ENCODE results near the gene SPATA2. TPM values are rescaled to one million over a fixed set of nuclear protein-coding genes. Genes with fewer than 3 reads are reported as not detected.
A peak's percentile ranks its signal among the peaks of the same experiment; 100 is the strongest.

SPATA2 gene
- total RNA-seq, 4 donors from 2014 or later, result 3.3 to 5.6 (median 4.0) TPM

DNA sequence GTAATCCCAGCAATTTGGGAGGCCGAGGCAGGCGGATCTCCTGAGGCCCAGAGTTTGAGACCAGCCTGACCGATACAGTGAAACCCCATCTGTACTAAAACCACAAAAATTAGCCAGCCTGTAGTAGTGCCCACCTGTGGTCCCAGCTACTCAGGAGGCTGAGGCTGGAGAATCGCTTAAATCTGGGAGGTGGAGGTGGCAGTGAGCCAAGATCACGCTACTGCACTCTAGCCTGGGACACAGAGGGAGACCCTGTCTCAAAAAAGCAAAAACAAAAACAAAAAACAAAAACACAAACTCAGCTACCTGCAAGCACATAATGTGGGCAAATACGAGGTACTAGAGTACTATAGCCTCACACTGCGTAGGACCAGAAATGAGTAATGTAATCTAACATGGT lies 3.7 kb upstream of the SPATA2 start:
- H3K27me3 ChIP-seq, result no peaks in the 10 kb centered on the region
- no peaks in the 10 kb centered on the region for H3K9me3 ChIP-seq
- intact Hi-C loops (cut with DNase I), result no loop called here
- H3K27ac ChIP-seq, result no peak overlapping the region
- peaks cover 13 to 28% (median 16%) of the 10 kb centered on the region in 3 donors for H3K4me1 ChIP-seq
- no peak overlapping the region for H3K4me3 ChIP-seq
- WGBS, 2 donors, result 60 to 68% methylated on average over 5 to 6 of the region's 7 CpGs
- no peaks in the 10 kb centered on the region for H3K36me3 ChIP-seq
- TF ChIP-seq, protein P1, sequence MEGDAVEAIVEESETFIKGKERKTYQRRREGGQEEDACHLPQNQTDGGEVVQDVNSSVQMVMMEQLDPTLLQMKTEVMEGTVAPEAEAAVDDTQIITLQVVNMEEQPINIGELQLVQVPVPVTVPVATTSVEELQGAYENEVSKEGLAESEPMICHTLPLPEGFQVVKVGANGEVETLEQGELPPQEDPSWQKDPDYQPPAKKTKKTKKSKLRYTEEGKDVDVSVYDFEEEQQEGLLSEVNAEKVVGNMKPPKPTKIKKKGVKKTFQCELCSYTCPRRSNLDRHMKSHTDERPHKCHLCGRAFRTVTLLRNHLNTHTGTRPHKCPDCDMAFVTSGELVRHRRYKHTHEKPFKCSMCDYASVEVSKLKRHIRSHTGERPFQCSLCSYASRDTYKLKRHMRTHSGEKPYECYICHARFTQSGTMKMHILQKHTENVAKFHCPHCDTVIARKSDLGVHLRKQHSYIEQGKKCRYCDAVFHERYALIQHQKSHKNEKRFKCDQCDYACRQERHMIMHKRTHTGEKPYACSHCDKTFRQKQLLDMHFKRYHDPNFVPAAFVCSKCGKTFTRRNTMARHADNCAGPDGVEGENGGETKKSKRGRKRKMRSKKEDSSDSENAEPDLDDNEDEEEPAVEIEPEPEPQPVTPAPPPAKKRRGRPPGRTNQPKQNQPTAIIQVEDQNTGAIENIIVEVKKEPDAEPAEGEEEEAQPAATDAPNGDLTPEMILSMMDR (IDR thresholded peaks at IDR 0.05), result no peak
- no peak for DNase-seq

- no peak for TF ChIP-seq POLR2A (IDR thresholded peaks at IDR 0.05)
- TF ChIP-seq, protein P1 (IDR thresholded peaks at IDR 0.05), result no peak
- H3K36me3 ChIP-seq, result no peaks in the 10 kb centered on the region
- no peaks in the 10 kb centered on the region for H3K27me3 ChIP-seq
- DNase-seq, result no peak
- H3K4me1 ChIP-seq, result peaks cover 17 to 33% (median 19%) of the 10 kb centered on the region in 3 donors
- 91 to 92% methylated on average over 3 of the region's 3 CpGs for WGBS, 2 donors
- no peak overlapping the region for H3K4me3 ChIP-seq
- no peaks in the 10 kb centered on the region for H3K9me3 ChIP-seq
- intact Hi-C loops (cut with DNase I), result no loop called here
- H3K27ac ChIP-seq, result no peak overlapping the region
Observed at GRCh38 chr20:49918446-49918845, 3.1 kb upstream of the SPATA2 start.

- TF ChIP-seq, protein P1 (IDR thresholded peaks at IDR 0.05), result no peak
- no peak for DNase-seq
- H3K4me1 ChIP-seq, result peaks cover 17 to 52% (median 24%) of the 10 kb centered on the region in 3 donors
- no peaks in the 10 kb centered on the region for H3K36me3 ChIP-seq
- intact Hi-C loops (cut with DNase I), result no loop called here
- H3K27me3 ChIP-seq, result no peaks in the 10 kb centered on the region
- peak overlapping the region; percentile 92 to 98 (median 97) for H3K27ac ChIP-seq
- no peaks in the 10 kb centered on the region for H3K9me3 ChIP-seq
- peak overlapping the region; percentile 73 to 99 (median 85) for H3K4me3 ChIP-seq
- WGBS, 2 donors, result 22 to 33% methylated on average over 17 to 19 of the region's 19 CpGs
Observed at GRCh38 chr20:49916146-49917002, 1.0 kb upstream of the SPATA2 start.

DNA sequence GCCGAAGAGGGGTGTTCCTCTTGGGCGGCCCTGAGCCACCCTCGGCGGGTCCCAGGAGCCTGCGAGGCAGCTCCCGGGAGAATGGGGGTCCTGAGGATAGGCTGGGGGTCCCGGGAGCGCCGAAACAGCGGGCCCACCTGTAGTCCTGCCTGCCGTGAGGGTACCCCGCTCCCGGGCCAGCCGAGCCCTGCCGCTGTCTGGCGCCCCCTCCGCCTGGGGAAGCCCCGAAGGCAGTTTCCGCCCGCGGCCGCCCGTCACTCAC lies 280 bp downstream of the SPATA2 start:
- H3K27ac ChIP-seq, result peak overlapping the region; percentile 92 to 98 (median 97)
- TF ChIP-seq, protein P1 (IDR thresholded peaks at IDR 0.05), result no peak
- no peak for TF ChIP-seq POLR2A (IDR thresholded peaks at IDR 0.05)

GRCh38 chr20:49914310-49915117 lies 815 bp downstream of the SPATA2 start:
- intact Hi-C loops (cut with DNase I), result no loop called here
- no peaks in the 10 kb centered on the region for H3K9me3 ChIP-seq
- no peak for DNase-seq
- H3K4me3 ChIP-seq, result peak overlapping the region; percentile 73 to 99 (median 85)
- H3K27me3 ChIP-seq, result no peaks in the 10 kb centered on the region
- peak overlapping the region; percentile 92 to 98 (median 97) for H3K27ac ChIP-seq
- peaks cover 17 to 69% (median 24%) of the 10 kb centered on the region in 3 donors for H3K4me1 ChIP-seq
- peaks cover 0 to 14% (median 0%) of the 10 kb centered on the region in 3 donors for H3K36me3 ChIP-seq
- WGBS, 2 donors, result 0 to 3% methylated on average over 3 to 16 of the region's 19 CpGs
- TF ChIP-seq POLR2A (IDR thresholded peaks at IDR 0.05), result no peak
- TF ChIP-seq, protein P1 (IDR thresholded peaks at IDR 0.05), result no peak

More for the DNA sequence above, 280 bp downstream of the SPATA2 start:
- intact Hi-C loops (cut with DNase I), result no loop called here
- Histone ChIP-seq H3K27me3 (no peaks in the 10 kb centered on the region), H3K4me3 (peak overlapping the region; percentile 73 to 99 (median 85)), H3K9me3 (no peaks in the 10 kb centered on the region), H3K4me1 (peaks cover 17 to 63% (median 24%) of the 10 kb centered on the region in 3 donors), H3K36me3 (peaks cover 0 to 9% (median 0%) of the 10 kb centered on the region in 3 donors)
- no peak for DNase-seq
- 0% methylated on average over 1 of the region's 23 CpGs; no CpG with 5 or more reads in 1 of the 2 donors for WGBS, 2 donors

All from esophagus squamous epithelium (tissue), 5 donors.